Measurements from ENCODE around the gene SPATS2.

Gene SPATS2

DNA sequence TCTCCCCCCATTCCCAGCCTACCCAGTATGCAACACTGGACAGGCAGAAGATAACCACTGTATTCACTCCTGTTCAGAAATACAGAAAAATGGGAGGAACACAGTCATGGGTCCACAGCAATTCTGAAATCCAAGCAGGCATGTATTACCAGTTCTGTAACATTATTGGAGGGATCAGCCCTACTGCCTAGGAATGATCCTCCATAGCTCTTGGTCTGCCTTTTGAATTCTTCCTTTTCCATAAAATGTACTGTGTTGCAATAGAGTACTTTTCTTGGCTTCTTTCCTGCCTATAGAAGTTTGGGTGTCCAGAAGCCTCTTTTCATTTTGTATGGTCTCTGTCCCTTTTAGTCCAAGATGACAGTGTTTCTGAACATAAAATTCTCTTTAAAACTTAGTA is 46.5 kb downstream of the SPATS2 start:
- no peak for DNase-seq (ENCODE audit: extremely low read depth, insufficient read length)
- TF ChIP-seq, protein P1, sequence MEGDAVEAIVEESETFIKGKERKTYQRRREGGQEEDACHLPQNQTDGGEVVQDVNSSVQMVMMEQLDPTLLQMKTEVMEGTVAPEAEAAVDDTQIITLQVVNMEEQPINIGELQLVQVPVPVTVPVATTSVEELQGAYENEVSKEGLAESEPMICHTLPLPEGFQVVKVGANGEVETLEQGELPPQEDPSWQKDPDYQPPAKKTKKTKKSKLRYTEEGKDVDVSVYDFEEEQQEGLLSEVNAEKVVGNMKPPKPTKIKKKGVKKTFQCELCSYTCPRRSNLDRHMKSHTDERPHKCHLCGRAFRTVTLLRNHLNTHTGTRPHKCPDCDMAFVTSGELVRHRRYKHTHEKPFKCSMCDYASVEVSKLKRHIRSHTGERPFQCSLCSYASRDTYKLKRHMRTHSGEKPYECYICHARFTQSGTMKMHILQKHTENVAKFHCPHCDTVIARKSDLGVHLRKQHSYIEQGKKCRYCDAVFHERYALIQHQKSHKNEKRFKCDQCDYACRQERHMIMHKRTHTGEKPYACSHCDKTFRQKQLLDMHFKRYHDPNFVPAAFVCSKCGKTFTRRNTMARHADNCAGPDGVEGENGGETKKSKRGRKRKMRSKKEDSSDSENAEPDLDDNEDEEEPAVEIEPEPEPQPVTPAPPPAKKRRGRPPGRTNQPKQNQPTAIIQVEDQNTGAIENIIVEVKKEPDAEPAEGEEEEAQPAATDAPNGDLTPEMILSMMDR (IDR thresholded peaks at IDR 0.05; ENCODE audit: insufficient read depth, low read length, poor library complexity, severe bottlenecking): no peak
- Histone ChIP-seq H3K36me3 (ENCODE audit: control insufficient read depth, insufficient read depth, low read length) (no peaks in the 10 kb centered on the region; the same call in 1 of the 2 replicates), H3K4me3 (replicated peaks; ENCODE audit: low read depth, low read length) (no peak overlapping the region), H3K27me3 (replicated peaks; ENCODE audit: control insufficient read depth, insufficient read depth, low read length) (no peaks in the 10 kb centered on the region)

DNA sequence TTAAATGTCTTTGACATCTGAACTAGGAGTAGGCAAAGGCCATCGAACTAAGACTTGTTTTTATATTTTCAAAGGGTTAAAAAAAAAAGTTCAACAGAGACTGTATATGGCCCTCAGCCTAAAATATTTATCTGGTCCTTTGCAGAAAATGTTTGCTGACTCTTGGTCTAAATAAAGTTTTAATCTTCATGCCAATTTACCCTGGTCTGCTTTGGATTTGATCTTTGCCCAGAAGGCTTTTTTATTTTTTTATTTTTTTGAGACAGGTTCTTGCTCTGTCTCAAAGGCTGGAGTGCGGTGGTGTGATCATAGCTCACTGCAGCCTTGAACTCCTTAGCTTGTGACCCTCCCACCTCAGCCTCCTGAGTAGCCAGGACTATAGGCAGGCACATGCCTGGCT is 47.1 kb downstream of the SPATS2 start:
- Histone ChIP-seq H3K36me3 (ENCODE audit: control insufficient read depth, insufficient read depth, low read length) (no peaks in the 10 kb centered on the region; the same call in 1 of the 2 replicates), H3K4me3 (replicated peaks; ENCODE audit: low read depth, low read length) (no peak overlapping the region), H3K27me3 (replicated peaks; ENCODE audit: control insufficient read depth, insufficient read depth, low read length) (no peaks in the 10 kb centered on the region)
- TF ChIP-seq, protein P1 (IDR thresholded peaks at IDR 0.05; ENCODE audit: insufficient read depth, low read length, poor library complexity, severe bottlenecking): no peak
- no peak for DNase-seq (ENCODE audit: extremely low read depth, insufficient read length)

DNA sequence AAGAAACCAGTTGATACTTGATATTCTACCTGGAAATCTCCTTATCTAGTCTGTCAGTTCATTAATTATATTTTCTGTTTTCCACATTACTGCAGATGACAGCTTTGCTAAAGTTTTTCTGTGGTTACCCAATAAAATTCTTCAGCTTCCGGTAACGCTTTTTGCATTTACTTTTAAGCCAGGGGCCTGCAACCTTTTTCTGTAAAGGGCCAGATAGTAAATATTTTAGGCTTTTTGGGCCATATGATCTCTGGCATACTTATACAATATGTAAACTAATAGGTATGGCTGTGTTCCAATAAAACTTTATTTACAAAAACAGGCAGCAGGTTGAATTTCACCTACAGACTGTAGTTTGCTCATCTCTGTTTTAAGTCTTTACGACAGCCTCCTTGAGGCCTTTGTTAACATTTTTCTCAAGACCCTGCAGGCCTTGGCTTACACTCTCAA is 48.3 kb downstream of the SPATS2 start:
- no peaks in the 10 kb centered on the region for H3K27me3 ChIP-seq (replicated peaks; ENCODE audit: control insufficient read depth, insufficient read depth, low read length)
- DNase-seq (ENCODE audit: extremely low read depth, insufficient read length): no peak
- TF ChIP-seq, protein P1 (IDR thresholded peaks at IDR 0.05; ENCODE audit: insufficient read depth, low read length, poor library complexity, severe bottlenecking): no peak
- H3K4me3 ChIP-seq (replicated peaks; ENCODE audit: low read depth, low read length): no peak overlapping the region
- H3K36me3 ChIP-seq (ENCODE audit: control insufficient read depth, insufficient read depth, low read length): no peaks in the 10 kb centered on the region

DNA sequence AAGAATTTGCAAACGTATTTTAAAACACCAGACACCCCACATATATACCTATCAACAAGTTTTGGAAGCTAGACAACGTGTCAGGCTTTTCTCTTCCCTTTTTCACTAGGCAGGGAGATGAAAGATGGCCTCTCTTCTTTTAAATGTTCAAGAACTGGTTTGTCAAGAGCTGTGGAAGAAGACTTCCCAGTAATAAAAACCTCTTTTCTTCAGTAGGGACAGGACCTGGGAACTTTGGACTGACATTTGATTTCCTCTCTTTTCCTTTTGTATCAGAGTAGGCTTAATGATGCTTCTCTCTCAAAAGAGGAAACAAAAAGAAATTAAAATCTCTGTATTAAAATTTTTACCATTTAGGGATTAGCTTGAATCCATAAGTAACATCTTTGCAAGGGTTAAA is 49.6 kb downstream of the SPATS2 start:
- no peaks in the 10 kb centered on the region for H3K36me3 ChIP-seq (ENCODE audit: control insufficient read depth, insufficient read depth, low read length)
- TF ChIP-seq, protein P1 (IDR thresholded peaks at IDR 0.05; ENCODE audit: insufficient read depth, low read length, poor library complexity, severe bottlenecking): no peak
- H3K27me3 ChIP-seq (replicated peaks; ENCODE audit: control insufficient read depth, insufficient read depth, low read length): no peaks in the 10 kb centered on the region
- no peak for DNase-seq (ENCODE audit: extremely low read depth, insufficient read length)
- H3K4me3 ChIP-seq (replicated peaks; ENCODE audit: low read depth, low read length): no peak overlapping the region

DNA sequence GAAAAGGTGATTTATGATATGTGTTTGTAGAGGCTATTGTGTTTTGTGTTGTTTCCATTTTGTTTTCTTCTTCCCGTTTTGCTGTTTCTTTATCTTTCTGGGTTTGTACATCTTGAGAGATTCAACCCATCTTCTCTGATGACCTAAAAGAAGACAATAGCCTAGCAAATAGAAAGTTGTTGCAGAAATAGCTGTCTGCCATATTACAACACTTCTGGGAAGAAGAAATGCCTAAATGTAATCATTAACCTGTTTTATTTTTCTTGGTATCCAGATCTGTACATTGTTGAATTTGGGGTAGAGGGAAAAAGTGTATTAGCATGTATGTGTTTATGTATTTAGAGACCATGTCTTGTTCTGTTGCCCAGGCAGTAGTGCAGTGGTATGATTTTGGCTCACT is 50.3 kb downstream of the SPATS2 start:
- no peaks in the 10 kb centered on the region for H3K36me3 ChIP-seq (ENCODE audit: control insufficient read depth, insufficient read depth, low read length)
- TF ChIP-seq, protein P1 (IDR thresholded peaks at IDR 0.05; ENCODE audit: insufficient read depth, low read length, poor library complexity, severe bottlenecking): no peak
- no peak overlapping the region for H3K4me3 ChIP-seq (replicated peaks; ENCODE audit: low read depth, low read length)
- DNase-seq (ENCODE audit: extremely low read depth, insufficient read length): no peak
- H3K27me3 ChIP-seq (replicated peaks; ENCODE audit: control insufficient read depth, insufficient read depth, low read length): no peaks in the 10 kb centered on the region

DNA sequence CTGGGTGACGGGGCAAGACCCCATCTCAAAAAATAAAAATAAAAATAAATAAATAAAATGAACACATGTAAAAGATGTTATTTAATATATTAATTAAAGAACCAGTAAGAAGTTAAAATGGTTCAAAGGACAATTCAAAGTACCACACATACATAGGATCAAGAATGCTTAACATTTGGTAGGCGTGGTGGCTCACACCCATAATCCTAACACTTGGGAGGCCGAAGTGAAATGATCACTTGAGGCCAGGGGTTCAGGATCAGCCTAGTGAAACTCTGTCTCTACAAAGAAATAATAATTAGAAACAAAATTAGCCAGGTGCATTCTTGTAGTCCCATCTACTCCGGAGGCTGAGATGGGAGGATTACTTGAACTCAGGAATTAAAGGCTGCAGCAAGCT is 53.3 kb downstream of the SPATS2 start:
- H3K36me3 ChIP-seq (ENCODE audit: control insufficient read depth, insufficient read depth, low read length): no peaks in the 10 kb centered on the region; the same call in 1 of the 2 replicates
- TF ChIP-seq, protein P1 (IDR thresholded peaks at IDR 0.05; ENCODE audit: insufficient read depth, low read length, poor library complexity, severe bottlenecking): no peak
- no peaks in the 10 kb centered on the region for H3K27me3 ChIP-seq (replicated peaks; ENCODE audit: control insufficient read depth, insufficient read depth, low read length)
- DNase-seq (ENCODE audit: extremely low read depth, insufficient read length): no peak
- H3K4me3 ChIP-seq (replicated peaks; ENCODE audit: low read depth, low read length): no peak overlapping the region
